Mammary epithelial cell (primary cell): Measurements from ENCODE around the gene ARID3B.

Source experiments
- CTCF ChIP-seq, 2 donors: IDR thresholded peaks in 1 of 2; conservative IDR thresholded peaks in 1 of 2; 2 replicates each; pipeline ENCODE4 v1.5.1; 2011 to 2012; ENCODE audit warnings: inconsistent platforms in 2 of 2, low read length in 2 of 2, mild to moderate bottlenecking in 2 of 2, control low read depth in 1 of 2, low read depth in 1 of 2; ENCODE audit not compliant: insufficient read depth in 1 of 2; ENCODE audit errors: extremely low read depth in 1 of 2
- EZH2 ChIP-seq: IDR thresholded peaks from 2 replicates; pipeline ENCODE4 v1.6.1; 2012; ENCODE audit warnings: low read length, inconsistent platforms, borderline replicate concordance

- TF ChIP-seq CTCF (conservative IDR thresholded peaks at IDR 0.05 in 1 of 2, IDR thresholded peaks at IDR 0.05 in 1 of 2; ENCODE audit: extremely low read depth in 1 of 2, insufficient read depth in 1 of 2, low read depth in 1 of 2, low read length in 2 of 2): no peak
- no peak for TF ChIP-seq EZH2
Measured at GRCh38 chr15:74631408-74631807, 90.4 kb downstream of the ARID3B start.
